ENCODE measurements around the gene HCRTR1. TPM values are rescaled to one million over a fixed set of nuclear protein-coding genes. Genes with fewer than 3 reads are reported as not detected.

The HCRTR1 gene
- total RNA-seq, 1 experiment from 2014 or later, result not detected

DNA sequence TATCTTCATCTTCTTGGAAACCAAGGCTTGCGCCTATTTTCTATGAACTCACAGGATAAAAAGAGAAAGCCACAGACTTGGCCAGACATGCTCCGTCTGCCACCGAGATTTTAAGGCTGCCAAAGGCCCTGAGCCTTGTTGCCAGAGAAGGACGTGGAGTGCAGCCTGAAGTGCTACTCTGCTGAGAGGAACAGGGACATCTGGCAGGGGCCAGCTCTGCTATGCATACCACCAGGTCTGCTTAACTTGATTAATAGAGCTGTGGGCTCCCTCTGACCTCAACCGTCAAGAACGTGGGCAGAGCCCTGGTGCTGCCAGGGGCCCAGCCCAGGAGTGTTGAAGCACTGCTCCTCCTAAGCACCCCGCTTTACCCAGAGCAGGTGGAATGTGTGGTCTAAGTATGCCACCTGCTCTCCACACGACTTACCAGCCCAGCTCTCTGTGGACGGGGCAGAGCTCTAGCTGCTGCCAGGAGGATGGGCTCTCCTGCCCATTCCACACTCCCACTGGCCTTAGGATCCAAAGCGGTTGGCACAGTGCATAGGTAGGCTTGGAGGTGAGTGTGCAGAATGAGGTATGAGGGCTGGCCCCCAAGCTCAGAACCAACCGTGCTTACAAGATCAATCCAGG, 10.6 kb downstream of the HCRTR1 start:
- no peak for DNase-seq (ENCODE audit: low spot score)
- Histone ChIP-seq H3K4me3 (ENCODE audit: low read depth, low read length, poor library complexity, severe bottlenecking) (no peak overlapping the region), H3K27me3 (replicated peaks; ENCODE audit: insufficient read depth, low read depth, low read length, poor library complexity) (no peaks in the 10 kb centered on the region), H3K36me3 (ENCODE audit: insufficient read depth, low read length, poor library complexity, severe bottlenecking) (peaks cover 17% of the 10 kb centered on the region), H3K9me3 (ENCODE audit: low read depth, low read length, poor library complexity, severe bottlenecking) (no peaks in the 10 kb centered on the region), H3K4me1 (ENCODE audit: insufficient read depth, low read length, poor library complexity, severe bottlenecking) (no peaks in the 10 kb centered on the region), H3K27ac (ENCODE audit: low read depth, low read length, poor library complexity, severe bottlenecking) (no peak overlapping the region)
- no peak for TF ChIP-seq CTCF (conservative IDR thresholded peaks at IDR 0.05; ENCODE audit: low read depth, low read length)
- no peak for TF ChIP-seq EZH2 (IDR thresholded peaks at IDR 0.05; ENCODE audit: borderline replicate concordance, low read depth, low read length, poor library complexity, severe bottlenecking)
- ChIA-PET CTCF (no interaction called here), POLR2A (ENCODE audit: low non-redundant PET) (no interaction called here)
- intact Hi-C loops (cut with micrococcal nuclease; ENCODE audit: unreplicated experiment), result no loop called here
- no TSS peak for BruUV-seq (replicated peaks)

DNA sequence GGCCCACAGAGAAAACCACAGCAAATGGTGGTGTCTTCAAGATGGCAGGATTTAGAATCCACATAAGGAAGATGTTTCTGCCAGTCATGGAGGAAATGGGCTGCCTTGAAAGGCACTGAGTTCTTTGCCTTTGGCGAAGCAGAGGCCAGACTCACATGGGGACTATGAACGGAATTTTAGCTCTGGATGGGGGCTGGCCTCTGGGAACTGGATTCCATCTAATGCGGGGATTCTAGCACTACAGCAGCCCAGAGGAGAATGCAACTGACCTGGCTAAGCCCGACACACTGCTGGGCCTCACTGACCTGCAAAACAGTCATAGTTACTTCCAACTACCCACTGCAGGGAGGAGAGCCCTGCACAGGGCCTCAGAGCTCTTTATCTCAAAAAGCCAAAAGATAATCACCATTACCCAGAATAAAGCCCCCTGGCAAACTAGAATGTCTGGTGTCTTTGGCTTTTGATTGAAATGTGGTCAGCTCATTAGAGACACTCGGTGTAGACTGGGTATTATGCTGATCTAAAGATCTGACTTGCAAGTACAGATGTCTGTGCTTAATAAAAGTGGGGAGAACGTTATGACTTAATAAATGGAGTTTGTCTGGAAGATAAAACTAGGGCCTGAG, 11.6 kb downstream of the HCRTR1 start:
- H3K4me1 ChIP-seq (ENCODE audit: insufficient read depth, low read length, poor library complexity, severe bottlenecking), result no peaks in the 10 kb centered on the region
- ChIA-PET CTCF (interaction anchor here (1.0 kb wide), 1 partner anchor 11 kb away, joined by 6 read pairs; no protein-coding TSS in a partner anchor), POLR2A (ENCODE audit: low non-redundant PET) (no interaction called here)
- TF ChIP-seq CTCF (conservative IDR thresholded peaks at IDR 0.05; ENCODE audit: low read depth, low read length) (no peak), EZH2 (IDR thresholded peaks at IDR 0.05; ENCODE audit: borderline replicate concordance, low read depth, low read length, poor library complexity, severe bottlenecking) (no peak)
- BruUV-seq (replicated peaks), result no TSS peak
- intact Hi-C loops (cut with micrococcal nuclease; ENCODE audit: unreplicated experiment), result no loop called here
- no peak overlapping the region for H3K4me3 ChIP-seq (ENCODE audit: low read depth, low read length, poor library complexity, severe bottlenecking)
- H3K27ac ChIP-seq (ENCODE audit: low read depth, low read length, poor library complexity, severe bottlenecking), result no peak overlapping the region
- H3K9me3 ChIP-seq (ENCODE audit: low read depth, low read length, poor library complexity, severe bottlenecking), result no peaks in the 10 kb centered on the region
- peaks cover 17% of the 10 kb centered on the region for H3K36me3 ChIP-seq (ENCODE audit: insufficient read depth, low read length, poor library complexity, severe bottlenecking)
- DNase-seq (ENCODE audit: low spot score), result no peak
- H3K27me3 ChIP-seq (replicated peaks; ENCODE audit: insufficient read depth, low read depth, low read length, poor library complexity), result no peaks in the 10 kb centered on the region

- no peak for TF ChIP-seq CTCF (conservative IDR thresholded peaks at IDR 0.05; ENCODE audit: low read depth, low read length)
- Histone ChIP-seq H3K4me3 (ENCODE audit: low read depth, low read length, poor library complexity, severe bottlenecking) (no peak overlapping the region), H3K27ac (ENCODE audit: low read depth, low read length, poor library complexity, severe bottlenecking) (no peak overlapping the region), H3K27me3 (replicated peaks; ENCODE audit: insufficient read depth, low read depth, low read length, poor library complexity) (no peaks in the 10 kb centered on the region), H3K9me3 (ENCODE audit: low read depth, low read length, poor library complexity, severe bottlenecking) (no peaks in the 10 kb centered on the region), H3K4me1 (ENCODE audit: insufficient read depth, low read length, poor library complexity, severe bottlenecking) (no peaks in the 10 kb centered on the region), H3K36me3 (ENCODE audit: insufficient read depth, low read length, poor library complexity, severe bottlenecking) (peaks cover 17% of the 10 kb centered on the region)
- POLR2A ChIA-PET (ENCODE audit: low non-redundant PET), result interaction anchor here (0.6 kb wide), 1 partner anchor 562 kb away, joined by 5 read pairs; no protein-coding TSS in a partner anchor
- DNase-seq (ENCODE audit: low spot score), result no peak
- CTCF ChIA-PET, result no interaction called here
- intact Hi-C loops (cut with micrococcal nuclease; ENCODE audit: unreplicated experiment), result no loop called here
- BruUV-seq (replicated peaks), result no TSS peak
These were observed 15.2 kb downstream of the HCRTR1 start for GRCh38 chr1:31632649-31633048.

Measured in A673 (cell line).